GM21825 (cell line): ENCODE results near the gene AIF1.
A peak's percentile ranks its signal among the peaks of the same experiment; 100 is the strongest.

Experiments
- ATAC-seq: cut with Tn5 transposase; IDR thresholded peaks from one replicate; pipeline ENCODE4 v1.9.1; 2021; ENCODE audit warnings: mild to moderate bottlenecking, moderate library complexity; ENCODE audit not compliant: unreplicated experiment

Gene AIF1

DNA sequence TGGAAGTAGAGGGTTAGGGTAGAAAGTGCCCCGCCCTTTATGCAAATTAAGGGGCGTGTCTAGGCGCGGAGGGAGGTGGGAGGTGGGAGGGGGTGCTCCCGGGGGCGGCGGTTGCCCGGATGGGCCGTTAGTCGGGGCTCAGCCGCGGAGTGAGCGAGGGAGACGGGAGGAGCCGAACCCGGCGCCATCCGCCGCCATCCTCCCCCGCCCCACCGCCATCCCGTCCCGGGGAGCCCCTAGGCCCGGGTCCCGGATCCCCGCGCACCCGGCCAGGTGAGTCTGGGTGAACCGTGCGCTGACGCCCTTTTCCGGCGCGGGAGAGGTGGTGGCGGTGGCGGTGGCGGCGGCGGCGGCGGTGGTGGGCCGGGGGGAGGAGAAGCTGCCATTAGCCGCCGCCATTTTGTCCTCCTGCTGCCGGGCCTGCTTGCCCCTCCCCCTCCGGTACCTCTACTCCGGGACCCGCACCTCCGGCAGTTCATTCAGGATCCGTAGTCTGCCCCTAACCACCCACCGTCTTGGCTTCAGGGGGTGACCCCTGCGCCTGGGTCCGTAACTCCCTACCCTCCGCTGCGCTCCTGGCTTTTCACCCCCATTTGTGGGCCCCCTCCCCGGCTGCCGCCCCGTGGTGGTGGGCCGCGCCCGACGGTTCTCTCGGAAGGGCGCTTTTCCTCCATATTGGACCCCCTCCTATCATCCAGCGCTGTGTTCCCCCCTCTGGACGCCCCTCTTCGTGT is 5.7 kb downstream of the AIF1 start, which contains the start of gene PRRC2A:
Gene PRRC2A (plus strand): TSS at position 130 of the 734 bp plus-strand sequence. CDS start 2,075 bp downstream, outside the sequence.
- peak; percentile 49 for ATAC-seq

DNA sequence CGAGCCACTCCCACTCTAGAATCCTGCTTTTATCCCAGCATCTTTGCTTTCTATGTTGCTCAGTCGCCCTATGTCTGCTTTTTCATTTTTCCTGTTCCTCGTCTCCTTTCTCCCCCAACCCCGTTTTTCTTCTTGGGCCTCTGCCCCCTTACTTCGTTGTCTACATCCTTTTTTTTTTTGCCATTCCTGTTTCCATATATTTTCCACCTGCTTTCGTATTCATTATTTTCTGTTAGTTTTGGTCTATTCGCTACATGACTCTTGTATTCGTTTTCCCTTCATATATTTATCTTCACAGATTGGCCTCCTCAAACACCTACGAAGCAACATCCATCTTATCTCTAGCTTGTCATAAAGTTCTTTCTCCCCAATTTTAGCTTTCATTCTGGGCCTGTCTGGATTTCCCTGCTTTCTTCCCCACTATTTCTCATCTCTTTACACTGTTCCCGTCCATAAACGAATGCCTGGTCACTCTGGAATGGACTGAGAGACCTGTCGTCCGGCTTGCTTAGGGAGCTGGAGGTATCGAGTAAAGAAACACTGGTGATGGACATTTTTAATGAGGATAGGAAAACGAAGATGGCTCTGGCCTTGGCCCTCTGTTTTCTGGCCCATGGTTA is 6.4 kb downstream of the AIF1 start:
- no peak for ATAC-seq

DNA sequence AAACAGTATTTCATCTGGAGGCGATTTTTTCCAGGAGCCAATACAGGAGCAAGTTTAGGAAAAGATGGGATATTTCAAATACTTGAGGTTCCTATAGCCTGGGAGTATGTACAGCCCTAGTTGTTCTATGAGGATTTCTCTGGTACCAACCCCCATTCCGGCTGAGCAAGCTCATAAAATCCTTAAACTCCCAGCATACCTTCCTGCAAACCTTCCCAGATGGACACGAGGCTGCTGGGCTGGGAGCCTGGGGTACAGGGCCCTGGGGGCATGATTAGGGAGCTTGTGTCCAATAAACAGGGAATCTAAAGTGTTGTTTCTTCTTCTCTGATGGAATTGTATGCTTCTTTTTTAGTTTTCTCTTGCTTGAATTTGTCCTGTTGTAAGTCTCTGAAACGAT is 7.0 kb downstream of the AIF1 start:
- no peak for ATAC-seq

DNA sequence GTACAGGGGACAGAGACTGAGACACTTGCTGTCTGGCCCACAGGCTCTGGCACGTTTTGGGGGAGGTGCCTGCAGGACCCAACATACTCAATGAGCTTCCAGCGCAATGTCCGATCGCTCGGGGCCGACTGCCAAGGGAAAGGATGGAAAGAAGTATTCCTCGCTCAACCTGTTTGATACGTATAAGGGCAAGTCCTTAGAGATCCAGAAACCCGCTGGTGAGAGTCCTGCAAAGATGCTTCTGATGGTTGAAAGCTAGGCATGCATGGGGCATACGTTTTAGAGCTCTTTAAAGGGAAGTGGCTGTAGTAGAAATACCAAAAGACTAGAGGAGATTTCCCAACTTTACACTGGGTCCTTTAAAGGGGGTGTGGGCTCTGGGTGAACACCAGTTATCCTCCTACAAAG is 7.7 kb downstream of the AIF1 start:
- no peak for ATAC-seq

DNA sequence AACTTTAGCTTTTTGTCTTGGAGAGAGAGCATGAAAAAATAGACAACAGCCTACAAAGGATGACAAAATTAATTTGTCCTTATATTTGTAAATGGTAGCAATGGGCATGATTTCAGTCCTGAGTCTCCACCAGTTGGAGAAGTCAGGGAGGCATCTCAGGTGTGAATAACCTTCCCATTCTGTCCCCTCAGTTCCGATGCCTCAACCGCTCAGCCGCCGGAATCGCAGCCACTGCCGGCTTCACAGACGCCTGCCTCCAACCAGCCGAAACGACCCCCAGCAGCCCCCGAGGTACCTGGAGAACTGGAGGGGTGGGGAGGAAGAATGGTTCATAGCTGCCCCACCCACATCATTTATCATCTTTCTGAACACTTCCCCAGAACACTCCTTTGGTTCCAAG is 9.0 kb downstream of the AIF1 start:
- ATAC-seq, result no peak

DNA sequence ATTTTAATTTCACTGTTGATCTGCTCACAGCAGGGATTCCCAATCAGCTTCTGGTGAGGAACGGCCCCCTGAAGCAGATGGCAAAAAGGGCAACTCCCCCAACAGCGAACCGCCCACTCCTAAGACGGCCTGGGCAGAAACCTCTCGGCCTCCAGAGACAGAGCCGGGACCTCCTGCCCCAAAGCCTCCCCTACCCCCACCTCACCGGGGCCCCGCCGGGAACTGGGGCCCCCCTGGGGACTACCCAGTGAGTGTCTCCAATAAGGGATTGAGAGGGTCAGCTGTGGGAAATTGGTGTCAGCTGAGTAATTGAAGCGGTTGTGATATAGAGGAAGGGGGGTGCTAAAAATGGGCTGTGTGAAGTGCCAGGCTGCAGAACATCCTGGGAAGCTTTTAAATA is 11.9 kb downstream of the AIF1 start:
- no peak for ATAC-seq

DNA sequence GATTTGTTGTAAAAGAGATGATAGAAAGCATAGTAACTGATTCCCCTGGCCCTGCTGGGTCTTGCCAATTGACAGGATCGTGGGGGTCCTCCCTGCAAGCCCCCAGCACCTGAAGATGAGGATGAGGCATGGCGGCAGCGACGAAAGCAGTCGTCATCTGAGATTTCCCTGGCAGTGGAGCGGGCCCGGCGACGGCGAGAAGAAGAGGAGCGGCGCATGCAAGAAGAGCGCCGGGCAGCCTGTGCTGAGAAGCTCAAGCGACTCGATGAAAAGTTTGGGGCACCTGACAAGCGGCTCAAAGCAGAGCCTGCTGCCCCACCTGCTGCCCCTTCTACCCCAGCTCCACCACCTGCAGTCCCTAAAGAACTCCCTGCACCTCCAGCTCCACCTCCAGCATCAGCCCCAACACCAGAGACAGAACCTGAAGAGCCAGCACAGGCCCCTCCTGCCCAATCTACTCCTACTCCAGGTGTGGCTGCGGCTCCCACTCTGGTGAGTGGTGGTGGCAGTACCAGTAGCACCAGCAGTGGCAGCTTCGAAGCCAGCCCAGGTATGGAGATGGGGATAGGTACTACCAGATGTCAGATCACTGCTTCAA is 12.8 kb downstream of the AIF1 start:
- no peak for ATAC-seq

DNA sequence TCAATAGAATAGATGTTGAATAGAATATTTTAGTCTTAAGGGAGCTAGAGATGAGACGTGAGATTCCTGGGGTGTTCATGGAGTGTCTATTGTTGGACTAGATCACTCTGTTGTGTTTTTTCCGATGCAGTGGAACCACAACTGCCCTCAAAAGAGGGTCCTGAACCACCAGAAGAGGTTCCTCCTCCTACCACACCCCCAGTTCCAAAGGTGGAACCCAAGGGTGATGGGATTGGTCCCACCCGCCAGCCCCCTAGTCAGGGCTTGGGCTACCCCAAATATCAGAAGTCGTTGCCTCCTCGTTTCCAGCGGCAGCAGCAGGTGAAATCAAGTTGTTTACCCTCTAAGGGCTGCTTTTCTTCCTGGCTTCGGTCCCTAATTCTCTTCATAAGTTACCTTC is 14.0 kb downstream of the AIF1 start:
- no peak for ATAC-seq

DNA sequence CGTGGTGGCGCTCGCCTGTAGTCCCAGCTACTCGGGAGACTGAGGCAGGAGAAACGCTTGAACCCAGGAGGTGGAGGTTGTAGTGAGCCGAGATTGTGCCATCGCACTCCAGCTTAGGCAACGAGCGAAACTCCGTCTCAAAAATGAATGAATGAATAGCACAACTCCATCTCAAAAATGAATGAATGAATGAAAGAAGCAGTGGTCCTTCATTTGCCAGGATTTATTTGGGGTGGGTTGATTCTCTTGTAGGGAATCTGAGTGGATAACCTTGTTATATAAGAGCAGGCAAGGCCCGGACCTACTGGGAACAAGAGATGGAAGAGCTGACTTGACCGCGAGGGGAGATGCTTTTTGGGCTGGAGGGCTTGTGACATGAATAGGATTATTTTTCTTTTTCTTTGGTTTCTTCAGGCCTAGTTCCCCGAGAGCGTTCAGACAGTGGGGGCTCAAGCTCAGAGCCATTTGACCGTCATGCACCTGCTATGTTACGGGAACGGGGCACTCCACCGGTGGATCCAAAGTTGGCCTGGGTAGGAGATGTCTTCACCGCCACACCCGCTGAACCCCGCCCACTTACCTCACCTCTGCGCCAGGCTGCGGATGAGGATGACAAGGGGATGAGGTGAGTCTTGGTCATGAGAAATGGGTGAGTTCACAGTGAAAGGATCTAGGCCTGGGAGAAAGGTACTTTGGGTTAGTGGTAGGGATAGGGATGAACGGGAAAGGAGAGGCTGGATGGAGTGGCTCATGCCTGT is 15.3 kb downstream of the AIF1 start:
- no peak for ATAC-seq

DNA sequence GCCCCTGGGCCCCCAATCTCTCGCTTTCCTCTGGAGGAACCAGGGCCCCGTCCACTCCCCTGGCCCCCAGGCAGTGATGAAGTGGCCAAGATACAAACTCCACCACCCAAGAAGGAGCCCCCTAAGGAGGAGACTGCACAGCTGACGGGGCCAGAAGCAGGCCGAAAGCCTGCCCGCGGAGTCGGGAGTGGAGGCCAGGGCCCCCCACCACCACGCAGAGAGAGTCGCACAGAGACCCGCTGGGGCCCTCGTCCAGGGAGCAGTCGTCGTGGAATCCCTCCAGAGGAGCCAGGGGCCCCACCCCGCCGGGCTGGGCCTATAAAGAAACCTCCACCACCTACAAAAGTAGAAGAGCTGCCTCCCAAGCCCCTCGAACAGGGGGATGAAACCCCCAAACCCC is 16.2 kb downstream of the AIF1 start:
- no peak for ATAC-seq

DNA sequence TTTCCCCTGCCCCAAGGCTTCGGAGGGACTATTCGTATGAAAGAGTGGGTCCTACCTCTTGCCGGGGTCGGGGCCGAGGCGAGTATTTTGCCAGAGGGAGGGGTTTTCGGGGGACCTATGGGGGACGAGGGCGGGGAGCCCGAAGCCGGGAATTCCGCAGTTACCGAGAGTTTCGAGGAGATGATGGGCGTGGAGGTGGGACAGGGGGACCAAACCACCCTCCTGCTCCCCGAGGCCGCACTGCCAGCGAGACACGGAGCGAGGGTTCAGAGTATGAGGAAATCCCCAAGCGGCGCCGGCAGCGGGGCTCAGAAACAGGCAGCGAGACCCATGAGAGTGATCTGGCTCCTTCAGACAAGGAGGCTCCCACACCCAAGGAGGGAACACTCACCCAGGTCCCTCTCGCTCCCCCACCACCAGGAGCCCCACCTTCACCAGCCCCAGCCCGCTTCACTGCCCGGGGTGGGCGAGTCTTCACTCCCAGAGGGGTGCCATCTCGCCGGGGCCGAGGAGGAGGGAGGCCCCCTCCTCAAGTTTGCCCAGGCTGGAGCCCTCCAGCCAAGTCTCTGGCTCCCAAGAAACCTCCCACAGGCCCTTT is 16.7 kb downstream of the AIF1 start:
- no peak for ATAC-seq

DNA sequence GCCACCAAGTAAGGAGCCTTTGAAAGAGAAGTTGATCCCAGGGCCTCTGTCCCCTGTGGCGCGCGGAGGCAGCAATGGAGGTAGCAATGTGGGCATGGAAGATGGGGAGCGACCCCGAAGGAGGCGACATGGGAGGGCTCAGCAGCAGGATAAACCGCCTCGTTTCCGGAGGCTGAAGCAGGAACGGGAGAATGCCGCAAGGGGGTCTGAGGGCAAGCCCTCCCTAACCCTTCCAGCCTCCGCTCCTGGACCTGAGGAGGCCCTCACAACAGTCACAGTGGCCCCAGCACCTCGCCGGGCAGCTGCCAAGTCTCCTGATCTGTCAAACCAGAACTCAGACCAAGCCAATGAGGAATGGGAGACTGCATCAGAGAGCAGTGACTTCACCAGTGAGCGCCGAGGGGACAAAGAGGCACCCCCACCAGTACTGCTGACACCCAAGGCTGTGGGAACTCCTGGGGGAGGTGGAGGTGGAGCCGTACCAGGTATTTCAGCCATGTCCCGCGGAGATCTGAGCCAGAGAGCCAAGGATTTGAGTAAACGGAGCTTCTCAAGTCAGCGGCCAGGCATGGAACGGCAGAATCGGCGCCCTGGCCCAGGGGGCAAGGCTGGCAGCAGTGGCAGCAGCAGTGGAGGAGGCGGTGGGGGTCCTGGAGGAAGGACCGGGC is 17.4 kb downstream of the AIF1 start:
- no peak for ATAC-seq

DNA sequence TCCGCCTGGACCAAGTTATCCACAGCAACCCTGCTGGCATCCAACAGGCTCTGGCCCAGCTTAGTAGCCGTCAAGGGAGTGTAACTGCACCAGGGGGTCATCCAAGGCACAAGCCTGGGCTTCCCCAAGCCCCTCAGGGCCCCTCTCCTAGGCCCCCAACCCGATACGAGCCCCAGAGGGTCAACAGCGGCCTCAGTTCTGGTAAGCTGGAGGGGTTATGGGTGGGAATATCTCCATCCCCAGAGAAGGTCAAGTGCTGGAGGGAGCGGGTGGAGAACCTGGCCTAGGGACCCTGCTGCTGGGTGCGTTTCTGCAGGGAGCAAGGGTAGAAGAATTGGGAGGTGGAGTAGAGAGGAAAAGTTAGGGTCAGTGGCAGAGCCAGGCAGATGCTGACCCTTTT is 18.4 kb downstream of the AIF1 start:
- ATAC-seq, result no peak

DNA sequence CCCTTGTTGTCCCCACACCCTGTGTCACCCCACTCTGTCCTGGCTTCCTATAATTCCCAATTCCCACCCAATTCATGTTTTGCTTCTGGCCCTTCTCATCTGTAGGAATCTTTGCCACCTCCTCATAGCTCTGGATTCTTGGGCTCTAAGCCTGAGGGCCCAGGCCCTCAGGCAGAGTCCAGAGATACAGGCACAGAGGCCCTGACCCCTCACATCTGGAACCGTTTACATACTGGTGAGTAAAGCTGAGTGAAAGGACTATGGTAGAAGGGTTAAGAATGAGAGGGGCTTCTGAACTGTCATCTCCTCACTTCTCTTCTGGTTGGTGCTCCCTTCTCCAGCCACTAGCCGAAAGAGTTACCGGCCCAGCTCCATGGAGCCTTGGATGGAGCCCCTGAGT is 19.1 kb downstream of the AIF1 start:
- no peak for ATAC-seq

DNA sequence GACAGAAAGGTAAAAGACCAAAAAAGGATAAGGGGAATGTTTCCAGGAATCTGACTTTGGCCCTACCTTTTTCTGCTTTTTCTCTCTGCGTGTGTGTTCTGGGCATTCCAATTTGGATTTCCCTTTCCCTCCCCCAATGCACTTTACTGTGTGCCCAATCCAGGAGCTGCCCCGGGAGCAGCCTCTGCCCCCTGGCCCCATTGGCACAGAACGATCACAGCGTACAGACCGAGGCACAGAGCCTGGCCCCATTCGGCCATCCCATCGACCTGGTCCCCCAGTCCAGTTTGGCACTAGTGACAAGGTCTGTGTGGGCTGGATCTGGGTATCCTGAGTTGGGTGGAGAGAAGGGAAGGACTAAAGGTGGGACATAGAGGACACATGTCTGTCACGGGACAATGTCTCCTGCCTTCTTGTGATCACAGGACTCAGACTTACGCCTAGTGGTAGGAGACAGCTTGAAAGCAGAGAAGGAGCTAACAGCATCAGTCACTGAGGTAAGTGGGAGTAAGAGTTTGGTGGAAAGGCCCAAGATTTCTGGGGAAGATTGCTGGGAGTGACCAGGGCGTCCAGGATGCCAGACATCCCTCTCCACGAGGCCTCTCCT is 20.0 kb downstream of the AIF1 start:
- no peak for ATAC-seq

DNA sequence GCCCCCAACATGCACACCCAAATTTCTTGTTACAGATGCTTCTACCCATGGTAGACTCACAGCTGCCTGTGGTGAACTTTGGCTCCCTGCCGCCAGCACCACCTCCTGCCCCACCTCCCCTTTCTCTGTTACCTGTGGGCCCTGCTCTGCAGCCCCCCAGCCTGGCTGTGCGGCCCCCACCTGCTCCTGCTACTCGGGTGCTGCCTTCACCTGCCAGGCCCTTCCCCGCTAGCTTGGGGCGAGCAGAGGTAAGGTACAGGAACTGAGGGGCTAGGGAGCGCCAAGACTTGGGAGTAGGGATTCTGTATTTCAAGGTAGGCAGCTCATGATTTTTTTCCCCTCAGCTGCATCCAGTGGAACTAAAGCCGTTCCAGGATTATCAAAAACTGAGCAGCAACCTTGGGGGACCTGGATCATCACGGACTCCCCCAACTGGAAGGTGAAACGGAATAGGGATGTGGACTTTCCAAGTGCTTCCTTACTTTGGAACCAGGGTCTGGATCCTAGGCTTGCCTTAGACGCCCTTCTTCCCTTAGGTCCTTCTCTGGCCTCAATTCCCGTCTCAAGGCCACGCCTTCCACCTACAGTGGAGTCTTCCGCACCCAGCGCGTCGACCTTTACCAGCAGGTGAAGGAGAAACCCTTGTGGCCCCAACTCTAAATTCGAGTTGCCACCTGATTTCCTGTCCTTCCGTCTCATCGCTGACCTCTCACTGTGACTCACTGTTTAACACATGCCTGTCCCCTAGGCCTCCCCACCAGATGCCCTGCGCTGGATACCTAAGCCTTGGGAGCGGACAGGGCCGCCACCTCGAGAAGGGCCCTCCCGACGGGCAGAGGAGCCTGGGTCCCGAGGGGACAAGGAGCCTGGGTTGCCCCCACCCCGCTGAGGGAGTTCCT is 21.9 kb downstream of the AIF1 start:
- no peak for ATAC-seq

DNA sequence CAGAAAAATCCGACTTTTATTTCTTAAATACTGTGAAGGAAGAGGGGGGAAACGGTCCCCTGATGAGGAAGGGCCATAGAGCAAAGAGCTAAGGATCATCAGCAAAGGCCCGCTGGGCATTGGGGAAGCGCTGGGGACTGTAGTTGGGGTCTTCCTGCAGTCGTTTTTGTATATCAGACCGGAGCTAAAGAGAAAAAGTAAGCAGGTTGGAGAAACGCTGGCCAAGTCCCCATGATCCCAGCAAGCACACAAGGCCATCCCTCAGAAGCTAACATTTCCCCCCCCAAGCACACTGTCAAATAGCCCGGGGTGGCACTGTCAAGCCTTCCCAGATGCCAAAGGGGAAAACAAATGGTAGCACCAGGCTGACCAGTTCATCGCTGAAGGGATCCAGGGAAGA is 24.0 kb downstream of the AIF1 start:
- no peak for ATAC-seq

DNA sequence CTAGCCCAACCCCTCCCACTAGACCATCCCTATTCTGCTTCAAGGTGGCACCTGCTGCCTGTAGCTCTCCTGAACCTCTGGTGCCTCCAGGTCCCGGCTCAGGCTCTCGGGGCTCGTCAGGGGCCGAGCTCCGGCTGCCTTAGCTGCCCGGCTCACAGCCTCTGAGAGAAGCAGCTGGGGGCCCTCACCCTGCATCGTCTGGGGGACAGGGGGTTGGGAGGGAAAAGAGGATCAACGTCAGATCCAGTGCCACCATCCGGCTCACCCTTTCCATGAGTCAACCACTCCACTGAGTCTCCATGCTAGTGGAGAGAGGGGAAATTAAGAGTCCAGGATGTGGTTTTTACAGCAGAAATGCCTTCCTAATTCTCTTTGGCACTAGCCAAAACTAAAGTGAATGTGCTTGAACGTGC is 24.4 kb downstream of the AIF1 start:
- no peak for ATAC-seq

DNA sequence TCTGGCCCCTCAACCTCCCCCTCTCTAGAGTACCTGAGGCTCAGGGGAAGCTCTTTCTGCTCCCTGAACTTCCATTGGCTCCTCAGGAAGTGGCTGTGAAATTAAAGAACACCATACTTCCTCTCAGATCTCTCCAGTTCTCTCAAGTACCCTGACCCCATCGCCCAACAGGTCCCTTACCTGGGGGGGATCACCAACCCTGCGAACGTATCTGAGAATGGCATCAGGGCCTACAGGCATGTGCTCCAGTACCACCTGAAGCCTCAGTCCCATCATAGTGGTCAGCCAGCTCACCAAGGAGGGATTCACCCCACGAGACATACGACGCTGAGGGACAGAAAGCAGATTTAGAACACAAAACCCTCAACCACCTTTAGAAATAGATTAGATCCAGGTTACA is 25.6 kb downstream of the AIF1 start:
- no peak for ATAC-seq
